Endothelial cell of umbilical vein (primary cell): ENCODE data around the gene ATAD2B. TPM values are rescaled to one million over a fixed set of nuclear protein-coding genes. Genes with fewer than 3 reads are reported as not detected.

ENCODE experiments used
- BruUV-seq: library from RNA; stranded (reverse); fragments of 400-500 nt; replicated peaks from 2 replicates; lab custom pipeline; 2021; lab: Mats Ljungman, UMichigan
- CTCF ChIA-PET: fragments of 300-600, 350-600 bp; sonication (Branson Sonifier 250); formaldehyde crosslinking; loops from one replicate; lab custom pipeline; 2021; ENCODE audit warnings: antibody characterized with exemption, inconsistent platforms; lab: Charles Lee
- POLR2A ChIA-PET: fragments of 300-600, 350-600 bp; sonication (Branson Sonifier 250); formaldehyde crosslinking; loops from one replicate; lab custom pipeline; 2021; ENCODE audit warnings: antibody characterized with exemption, inconsistent platforms; lab: Charles Lee
- DNase-seq: peaks from one replicate; pipeline ENCODE4 v3.0.0-alpha.2; 2011; ENCODE audit warnings: low read depth, low spot score
- FAIRE-seq: peaks from 2 replicates; lab custom pipeline; 2011; peaks lifted over from hg19 to GRCh38; lab: Jason Lieb, UNC
- H2AFZ ChIP-seq: 2 replicates; pipeline ENCODE4 v1.6.0; 2012; ENCODE audit warnings: low read depth, low read length, control low read depth, inconsistent platforms
- H3K27ac ChIP-seq: 2 replicates; pipeline ENCODE4 v1.5.1; 2011; ENCODE audit warnings: low read depth, mild to moderate bottlenecking, control low read depth, low read length, moderate library complexity; ENCODE audit not compliant: insufficient read depth
- H3K27me3 ChIP-seq, 2 experiments: 2 replicates each; pipeline versions ENCODE4 v1.6.0 to v1.6.1; 2011; ENCODE audit warnings: low read length in 2 of 2, mixed read lengths in 1 of 2; ENCODE audit not compliant: control insufficient read depth in 2 of 2, insufficient read depth in 2 of 2
- H3K36me3 ChIP-seq, 2 experiments: 2 replicates in 1 of 2; 3 replicates in 1 of 2; pipeline ENCODE4 v1.5.1; 2011; ENCODE audit warnings: low read length in 2 of 2, mild to moderate bottlenecking in 1 of 2, moderate library complexity in 1 of 2; ENCODE audit not compliant: control insufficient read depth in 2 of 2, insufficient read depth in 2 of 2; ENCODE audit errors: extremely low read depth in 1 of 2
- H3K4me1 ChIP-seq: 3 replicates; pipeline ENCODE4 v1.5.1; 2011; ENCODE audit warnings: mild to moderate bottlenecking, low read length; ENCODE audit not compliant: control insufficient read depth, insufficient read depth; ENCODE audit errors: extremely low read depth
- H3K4me2 ChIP-seq: 2 replicates; pipeline ENCODE4 v1.6.1; 2011; ENCODE audit warnings: low read length, control low read depth, mixed read lengths; ENCODE audit not compliant: insufficient read depth
- H3K4me3 ChIP-seq, 3 experiments: fragments of 200-600 bp in 1 of 3; sonication (generic), shearing (Covaris generic) in 1 of 3; replicated peaks in 1 of 3; 2 replicates each; pipeline ENCODE4 v1.5.1; 2011 to 2016; ENCODE audit warnings: control low read depth in 3 of 3, low read length in 3 of 3, mild to moderate bottlenecking in 2 of 3, inconsistent platforms in 1 of 3, low read depth in 1 of 3, moderate library complexity in 1 of 3; ENCODE audit not compliant: insufficient read depth in 1 of 3
- H3K79me2 ChIP-seq: 2 replicates; pipeline ENCODE4 v1.6.0; 2012; ENCODE audit warnings: low read length, inconsistent platforms; ENCODE audit not compliant: control insufficient read depth, insufficient read depth
- H3K9ac ChIP-seq: replicated peaks from 2 replicates; pipeline ENCODE3; 2011; ENCODE audit warnings: low read length, control low read depth; ENCODE audit not compliant: insufficient read depth; ENCODE audit errors: extremely low read depth
- H3K9me1 ChIP-seq: replicated peaks from 3 replicates; pipeline ENCODE4 v1.6.0; 2011; ENCODE audit warnings: mild to moderate bottlenecking, low read length; ENCODE audit not compliant: control insufficient read depth, insufficient read depth; ENCODE audit errors: extremely low read depth
- H3K9me3 ChIP-seq: replicated peaks from 2 replicates; pipeline ENCODE4 v1.5.1; 2012; ENCODE audit warnings: low read length, inconsistent platforms; ENCODE audit not compliant: control insufficient read depth, insufficient read depth
- H4K20me1 ChIP-seq: replicated peaks from 2 replicates; pipeline ENCODE3; 2011; ENCODE audit warnings: mild to moderate bottlenecking, low read length; ENCODE audit not compliant: control insufficient read depth, insufficient read depth; ENCODE audit errors: extremely low read depth
- CTCF ChIP-seq, 2 donors: IDR thresholded peaks; 1 replicate in 1 of 2; 2 replicates in 1 of 2; pipeline ENCODE4 v1.5.1; 2011; ENCODE audit warnings: low read length in 2 of 2, mild to moderate bottlenecking in 2 of 2, moderate library complexity in 2 of 2, control low read depth in 1 of 2, inconsistent platforms in 1 of 2, low read depth in 1 of 2; ENCODE audit not compliant: insufficient read depth in 1 of 2; ENCODE audit errors: extremely low read depth in 1 of 2
- EZH2 ChIP-seq: IDR thresholded peaks from 2 replicates; pipeline ENCODE4 v1.6.1; 2012; ENCODE audit warnings: borderline replicate concordance, low read depth, mild to moderate bottlenecking, moderate library complexity, low read length, inconsistent platforms; ENCODE audit not compliant: severe bottlenecking
- FOS ChIP-seq: IDR thresholded peaks from 2 replicates; pipeline ENCODE4 v1.6.1; 2011; ENCODE audit warnings: mild to moderate bottlenecking, low read length, moderate library complexity, borderline replicate concordance; ENCODE audit not compliant: insufficient read depth
- GATA2 ChIP-seq: IDR thresholded peaks from 2 replicates; pipeline ENCODE4 v1.7.0; 2011; ENCODE audit warnings: low read depth, mild to moderate bottlenecking, moderate library complexity, mixed read lengths, low read length; ENCODE audit not compliant: insufficient read length, insufficient read depth
- JUN ChIP-seq: IDR thresholded peaks from 2 replicates; pipeline ENCODE4 v1.6.1; 2011; ENCODE audit warnings: borderline replicate concordance, low read depth; ENCODE audit not compliant: insufficient read length, insufficient read depth
- MAX ChIP-seq: IDR thresholded peaks from 2 replicates; pipeline ENCODE4 v1.6.1; 2011; ENCODE audit not compliant: insufficient read depth, insufficient read length
- MYC ChIP-seq: IDR thresholded peaks from one replicate; pipeline ENCODE4 v1.6.1; 2011; ENCODE audit warnings: mild to moderate bottlenecking, low read depth, low read length
- POLR2A ChIP-seq: IDR thresholded peaks from 2 replicates; pipeline ENCODE4 v1.6.1; 2012; ENCODE audit warnings: low read depth, mild to moderate bottlenecking, control low read depth, low read length
- POLR2AphosphoS5 ChIP-seq: IDR thresholded peaks from 2 replicates; pipeline ENCODE4 v1.6.1; 2012; ENCODE audit warnings: low read depth, mild to moderate bottlenecking, control low read depth, low read length, moderate library complexity; ENCODE audit not compliant: insufficient read depth
- dilution Hi-C: fragments of 300-500 bp; cut with MboI; formaldehyde crosslinking; loops from one replicate; pipeline ENCODE4 v1.15.0; 2019; ENCODE audit warnings: low sequenced_read_pairs; ENCODE audit not compliant: extremely low pct_ligation_motif_present
- intact Hi-C: fragments of 100-400 bp; cut with micrococcal nuclease; formaldehyde crosslinking; loops from one replicate; pipeline ENCODE4 v1.10.0; 2022
- polyA plus RNA-seq, 4 experiments: library from polyadenylated mRNA; depleted of rRNA in 3 of 4; stranded (reverse) in 3 of 4; unstranded in 1 of 4; fragments of >200 nt; gene quantifications; 2 replicates each; pipeline versions ENCODE4 v1.2.1 to v1.2.3, GENCODE V29; 2011 to 2012; ENCODE audit warnings: missing spikeins in 1 of 4
- total RNA-seq: library from RNA; stranded (reverse); gene quantifications from 2 replicates; pipeline ENCODE4 v1.2.3, GENCODE V29; 2021

Gene ATAD2B
- total and polyA plus RNA-seq, 2 donors (not counting 3 experiments of a cell fraction or from before 2014, with no cell fraction given): 2.5 to 19.1 TPM

- no TSS peak for BruUV-seq
- POLR2A ChIA-PET: no interaction called here
- Histone ChIP-seq H3K79me2 (no peaks in the 10 kb centered on the region), H3K27me3 (no peaks in the 10 kb centered on the region), H4K20me1 (no peaks in the 10 kb centered on the region), H3K9me1 (no peaks in the 10 kb centered on the region), H3K4me3 (no peak overlapping the region), H3K27ac (no peak overlapping the region), H3K4me1 (no peaks in the 10 kb centered on the region), H3K4me2 (no peak overlapping the region), H3K36me3 (no peaks in the 10 kb centered on the region), H2AFZ (no peak overlapping the region), H3K9me3 (no peaks in the 10 kb centered on the region), H3K9ac (no peak overlapping the region)
- no peak for FAIRE-seq
- dilution Hi-C loops: no loop called here
- intact Hi-C loops: no loop called here
- CTCF ChIA-PET: no interaction called here
- TF ChIP-seq CTCF (IDR thresholded peaks at IDR 0.05; ENCODE audit: extremely low read depth in 1 of 2, insufficient read depth in 1 of 2, low read depth in 1 of 2, low read length in 2 of 2): no peak
- TF ChIP-seq MAX: no peak
- TF ChIP-seq JUN: no peak
- no peak for TF ChIP-seq MYC
- TF ChIP-seq POLR2A: no peak
- TF ChIP-seq POLR2AphosphoS5: no peak
- no peak for TF ChIP-seq FOS
- TF ChIP-seq GATA2: no peak
- TF ChIP-seq EZH2: no peak
- no peak for DNase-seq
Measured at GRCh38 chr2:23777826-23778225, 149.1 kb downstream of the ATAD2B start.
